Panc1 (cell line): ENCODE results near the gene NCOA3. TPM values are rescaled to one million over a fixed set of nuclear protein-coding genes. Genes with fewer than 3 reads are reported as not detected.
A peak's percentile ranks its signal among the peaks of the same experiment; 100 is the strongest.

Experiments
- ATAC-seq: fragments of 200-7000 bp; cut with Tn5 transposase; 2 replicates; pipeline ENCODE4 v1.9.1; 2020; ENCODE audit warnings: mild to moderate bottlenecking, moderate library complexity
- BruUV-seq: library from RNA; stranded (reverse); fragments of 400-500 nt; replicated peaks from 2 replicates; lab custom pipeline; 2021; lab: Mats Ljungman, UMichigan
- CTCF ChIA-PET: fragments of 300-600 bp; sonication (Branson Sonifier 250); formaldehyde crosslinking; loops from one replicate; lab custom pipeline; 2022; ENCODE audit warnings: antibody characterized with exemption; lab: Charles Lee
- POLR2A ChIA-PET: fragments of 300-600 bp; sonication (Branson Sonifier 250); formaldehyde crosslinking; loops from one replicate; lab custom pipeline; 2022; ENCODE audit warnings: antibody characterized with exemption; lab: Charles Lee
- DNase-seq: peaks from one replicate; pipeline ENCODE4 v3.0.0-alpha.2; 2010; ENCODE audit warnings: low read depth, low spot score
- H3K27ac ChIP-seq: 2 replicates; pipeline ENCODE4 v1.5.1; 2011; ENCODE audit warnings: mild to moderate bottlenecking, low read length, inconsistent platforms
- H3K27me3 ChIP-seq: fragments of 200-500 bp; sonication (Bioruptor generic); 2 replicates; pipeline ENCODE4 v1.6.0; 2014; ENCODE audit warnings: low read length, inconsistent platforms; ENCODE audit not compliant: control insufficient read depth, insufficient read depth
- H3K36me3 ChIP-seq: fragments of 200-500 bp; sonication (Bioruptor generic); 2 replicates; pipeline ENCODE4 v1.5.1; 2014; ENCODE audit warnings: inconsistent platforms, mild to moderate bottlenecking, low read length, moderate library complexity; ENCODE audit not compliant: control insufficient read depth, insufficient read depth
- H3K4me1 ChIP-seq: 2 replicates; pipeline ENCODE4 v1.5.1; 2011; ENCODE audit warnings: inconsistent platforms, mild to moderate bottlenecking, low read length, moderate library complexity; ENCODE audit not compliant: control insufficient read depth, insufficient read depth
- H3K4me3 ChIP-seq, 2 experiments: 2 replicates each; pipeline ENCODE4 v1.5.1; 2011 to 2012; ENCODE audit warnings: low read depth in 2 of 2, low read length in 2 of 2, mild to moderate bottlenecking in 2 of 2, inconsistent platforms in 1 of 2, moderate library complexity in 1 of 2
- H3K9me3 ChIP-seq: fragments of 200-500 bp; sonication (Bioruptor generic); 2 replicates; pipeline ENCODE4 v1.5.1; 2014; ENCODE audit warnings: low read depth, mild to moderate bottlenecking, inconsistent platforms, low read length, moderate library complexity; ENCODE audit not compliant: control insufficient read depth, insufficient read depth
- POLR2AphosphoS5 ChIP-seq: IDR thresholded peaks from 2 replicates; pipeline ENCODE4 v1.6.1; 2012; ENCODE audit warnings: mild to moderate bottlenecking, low read depth, low read length, moderate library complexity
- REST ChIP-seq, 2 experiments: IDR thresholded peaks; 2 replicates each; pipeline ENCODE4 v1.6.1; 2011 to 2012; ENCODE audit warnings: low read depth in 2 of 2, control low read depth in 1 of 2, low read length in 1 of 2, mild to moderate bottlenecking in 1 of 2, moderate library complexity in 1 of 2; ENCODE audit not compliant: insufficient read depth in 1 of 2
- SIN3A ChIP-seq: IDR thresholded peaks from 2 replicates; pipeline ENCODE4 v1.6.1; 2012; ENCODE audit warnings: low read depth, mild to moderate bottlenecking, low read length, moderate library complexity, borderline replicate concordance; ENCODE audit not compliant: insufficient read depth
- TCF7L2 ChIP-seq: IDR thresholded peaks from 2 replicates; pipeline ENCODE4 v1.6.1; 2011; ENCODE audit warnings: mild to moderate bottlenecking, low read depth, low read length, inconsistent platforms
- in situ Hi-C: cut with HindIII; loops from 2 replicates; pipeline ENCODE4 v1.10.0; 2016; ENCODE audit warnings: low sequenced_read_pairs, low pct_unique_long_range_greater_than_20kb
- intact Hi-C: fragments of 100-400 bp; cut with micrococcal nuclease; formaldehyde crosslinking; loops from one replicate; pipeline ENCODE4 v1.10.0; 2022; ENCODE audit not compliant: unreplicated experiment
- total RNA-seq: library from RNA; stranded (reverse); gene quantifications from one replicate; pipeline ENCODE4 v1.2.1, GENCODE V29; 2021; ENCODE audit not compliant: unreplicated experiment
- TF ChIP-seq, protein P1 (sequence below): fragments of 450-650 bp; IDR thresholded peaks from 2 replicates; pipeline ENCODE4 v1.5.1; 2017; ENCODE audit warnings: mild to moderate bottlenecking

The NCOA3 gene
- total RNA-seq, 1 experiment from 2014 or later = 47.7 TPM

GRCh38 chr20:47543006-47543431 lies 41.3 kb downstream of the NCOA3 start:
- ATAC-seq = peak; percentile 56; the same call in 1 of the 2 replicates
- H3K27me3 ChIP-seq = no peaks in the 10 kb centered on the region
- H3K9me3 ChIP-seq = no peaks in the 10 kb centered on the region
- TF ChIP-seq, protein P1, sequence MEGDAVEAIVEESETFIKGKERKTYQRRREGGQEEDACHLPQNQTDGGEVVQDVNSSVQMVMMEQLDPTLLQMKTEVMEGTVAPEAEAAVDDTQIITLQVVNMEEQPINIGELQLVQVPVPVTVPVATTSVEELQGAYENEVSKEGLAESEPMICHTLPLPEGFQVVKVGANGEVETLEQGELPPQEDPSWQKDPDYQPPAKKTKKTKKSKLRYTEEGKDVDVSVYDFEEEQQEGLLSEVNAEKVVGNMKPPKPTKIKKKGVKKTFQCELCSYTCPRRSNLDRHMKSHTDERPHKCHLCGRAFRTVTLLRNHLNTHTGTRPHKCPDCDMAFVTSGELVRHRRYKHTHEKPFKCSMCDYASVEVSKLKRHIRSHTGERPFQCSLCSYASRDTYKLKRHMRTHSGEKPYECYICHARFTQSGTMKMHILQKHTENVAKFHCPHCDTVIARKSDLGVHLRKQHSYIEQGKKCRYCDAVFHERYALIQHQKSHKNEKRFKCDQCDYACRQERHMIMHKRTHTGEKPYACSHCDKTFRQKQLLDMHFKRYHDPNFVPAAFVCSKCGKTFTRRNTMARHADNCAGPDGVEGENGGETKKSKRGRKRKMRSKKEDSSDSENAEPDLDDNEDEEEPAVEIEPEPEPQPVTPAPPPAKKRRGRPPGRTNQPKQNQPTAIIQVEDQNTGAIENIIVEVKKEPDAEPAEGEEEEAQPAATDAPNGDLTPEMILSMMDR = no peak
- no peak for TF ChIP-seq POLR2AphosphoS5
- no peak overlapping the region for H3K27ac ChIP-seq
- no TSS peak for BruUV-seq
- intact Hi-C loops = no loop called here
- no peak for DNase-seq
- ChIA-PET CTCF (interaction anchor here (0.7 kb wide), 2 partner anchors 61 to 1463 kb away, joined by 3 to 4 read pairs; no protein-coding TSS in a partner anchor), POLR2A (no interaction called here)
- in situ Hi-C loops = no loop called here
- no peak overlapping the region for H3K4me3 ChIP-seq
- peaks cover 19% of the 10 kb centered on the region; the same call in 1 of the 2 replicates for H3K4me1 ChIP-seq
- no peaks in the 10 kb centered on the region for H3K36me3 ChIP-seq

- ChIA-PET CTCF (no interaction called here), POLR2A (no interaction called here)
- in situ Hi-C loops = no loop called here
- ATAC-seq (no peak), DNase-seq (no peak)
- Histone ChIP-seq H3K4me1 (peaks cover 19% of the 10 kb centered on the region; the same call in 1 of the 2 replicates), H3K9me3 (no peaks in the 10 kb centered on the region), H3K4me3 (no peak overlapping the region), H3K27ac (no peak overlapping the region), H3K36me3 (no peaks in the 10 kb centered on the region), H3K27me3 (no peaks in the 10 kb centered on the region)
- TF ChIP-seq, protein P1 = no peak
- TF ChIP-seq POLR2AphosphoS5 = no peak
- TF ChIP-seq REST (IDR thresholded peaks at IDR 0.05; ENCODE audit: insufficient read depth in 1 of 2, low read depth in 2 of 2, low read length in 1 of 2) = no peak
- TF ChIP-seq TCF7L2 = no peak
- no peak for TF ChIP-seq SIN3A
- intact Hi-C loops = no loop called here
- no TSS peak for BruUV-seq
These were observed 42.6 kb downstream of the NCOA3 start for GRCh38 chr20:47544240-47544639.
